Tibial nerve (tissue), 4 donors: ENCODE results near the gene SPSB3. TPM values are rescaled to one million over a fixed set of nuclear protein-coding genes. Genes with fewer than 3 reads are reported as not detected.

ENCODE experiments used
- DNase-seq, 2 donors: peaks; one replicate each; pipeline ENCODE4 v3.0.0-alpha.2; 2019; ENCODE audit warnings: low spot score in 2 of 2
- H3K27ac ChIP-seq, 4 donors: fragments of 200-600 bp; sonication (generic) in 3 of 4; one replicate each; pipeline ENCODE4 v1.5.1; 2017 to 2019; ENCODE audit warnings: mild to moderate bottlenecking in 1 of 4
- H3K27me3 ChIP-seq, 2 donors: fragments of 200-600 bp; sonication (generic) in 1 of 2; one replicate each; pipeline versions ENCODE4 v1.5.1 to v1.6.0; 2017 to 2019
- H3K36me3 ChIP-seq, 3 donors: fragments of 200-600 bp; sonication (generic); one replicate each; pipeline ENCODE4 v1.5.1; 2018 to 2019
- H3K4me1 ChIP-seq, 4 donors: fragments of 200-600 bp; sonication (generic) in 3 of 4; one replicate each; pipeline ENCODE4 v1.5.1; 2017 to 2019
- H3K4me3 ChIP-seq, 4 donors: fragments of 200-600 bp; sonication (generic) in 3 of 4; one replicate each; pipeline ENCODE4 v1.5.1; 2017 to 2019; ENCODE audit warnings: mild to moderate bottlenecking in 1 of 4, moderate library complexity in 1 of 4
- H3K9me3 ChIP-seq, 4 donors: fragments of 200-600 bp; sonication (generic) in 3 of 4; one replicate each; pipeline ENCODE4 v1.5.1; 2017 to 2019
- CTCF ChIP-seq, 5 experiments: fragments of 200-600 bp in 3 of 5; fragments of 450-650 bp in 2 of 5; sonication (generic) in 3 of 5; IDR thresholded peaks; one replicate each; pipeline ENCODE4 v1.5.1; 2016 to 2019; ENCODE audit warnings: antibody characterized with exemption in 5 of 5, mild to moderate bottlenecking in 3 of 5, moderate library complexity in 2 of 5
- EP300 ChIP-seq, 2 donors: sonication (generic); formaldehyde crosslinking; IDR thresholded peaks; one replicate each; pipeline ENCODE4 v1.6.1; 2017; ENCODE audit warnings: antibody characterized with exemption in 2 of 2, mild to moderate bottlenecking in 1 of 2
- POLR2A ChIP-seq, 2 donors: fragments of 450-650 bp; IDR thresholded peaks; one replicate each; pipeline ENCODE4 v1.6.1; 2017; ENCODE audit warnings: antibody characterized with exemption in 2 of 2, mild to moderate bottlenecking in 2 of 2, moderate library complexity in 2 of 2
- WGBS, 2 donors: methylation state at CpG; one replicate each; pipeline ENCODE4 v1.1.5; 2018; 5-methylcytosine and 5-hydroxymethylcytosine counted together
- total RNA-seq, 4 donors: library from RNA; depleted of rRNA; stranded (reverse); fragments of >200 nt; gene quantifications; one replicate each; pipeline ENCODE4 v1.1.0, GENCODE V29; 2016

The SPSB3 gene
- total RNA-seq, 4 donors from 2014 or later = 90.7 to 122 (median 112) TPM

- TF ChIP-seq CTCF (IDR thresholded peaks at IDR 0.05) (no peak), POLR2A (IDR thresholded peaks at IDR 0.05) (no peak), EP300 (IDR thresholded peaks at IDR 0.05) (no peak)
- DNase-seq = no peak
- no peak overlapping the region for H3K4me3 ChIP-seq
- no peak overlapping the region for H3K27ac ChIP-seq
- no peaks in the 10 kb centered on the region for H3K27me3 ChIP-seq
- 87% methylated on average over 41 to 48 of the region's 59 CpGs for WGBS, 2 donors
- peaks cover 0 to 68% (median 6%) of the 10 kb centered on the region in 3 donors for H3K36me3 ChIP-seq
- H3K9me3 ChIP-seq = peaks cover 0 to 1% (median 0%) of the 10 kb centered on the region in 4 donors
- H3K4me1 ChIP-seq = peaks cover 0 to 21% (median 0%) of the 10 kb centered on the region in 4 donors
Observed at GRCh38 chr16:1791943-1792812, 9.8 kb upstream of the SPSB3 start.

GRCh38 chr16:1791256-1791942, 9.0 kb upstream of the SPSB3 start:
- no peak overlapping the region for H3K27ac ChIP-seq
- no peak for DNase-seq
- no peak overlapping the region for H3K4me3 ChIP-seq
- 89 to 94% methylated on average over 11 to 25 of the region's 53 CpGs for WGBS, 2 donors
- no peak for TF ChIP-seq POLR2A (IDR thresholded peaks at IDR 0.05)
- TF ChIP-seq CTCF (IDR thresholded peaks at IDR 0.05) = no peak
- no peak for TF ChIP-seq EP300 (IDR thresholded peaks at IDR 0.05)
- no peaks in the 10 kb centered on the region for H3K27me3 ChIP-seq
- no peaks in the 10 kb centered on the region for H3K9me3 ChIP-seq
- H3K36me3 ChIP-seq = peaks cover 0 to 76% (median 6%) of the 10 kb centered on the region in 3 donors
- H3K4me1 ChIP-seq = peaks cover 0 to 24% (median 0%) of the 10 kb centered on the region in 4 donors

GRCh38 chr16:1790611-1791255, 8.4 kb upstream of the SPSB3 start:
- TF ChIP-seq CTCF (IDR thresholded peaks at IDR 0.05) (no peak), POLR2A (IDR thresholded peaks at IDR 0.05) (no peak), EP300 (IDR thresholded peaks at IDR 0.05) (no peak)
- Histone ChIP-seq H3K27me3 (no peaks in the 10 kb centered on the region), H3K4me3 (no peak overlapping the region), H3K36me3 (peaks cover 0 to 83% (median 6%) of the 10 kb centered on the region in 3 donors), H3K9me3 (no peaks in the 10 kb centered on the region), H3K27ac (no peak overlapping the region), H3K4me1 (peaks cover 0 to 31% (median 0%) of the 10 kb centered on the region in 4 donors)
- WGBS, 2 donors = 86 to 95% methylated on average over 15 to 27 of the region's 44 CpGs
- DNase-seq = no peak

- WGBS, 2 donors = 91 to 93% methylated on average over 13 to 15 of the region's 15 CpGs
- Histone ChIP-seq H3K9me3 (no peaks in the 10 kb centered on the region), H3K4me3 (no peak overlapping the region), H3K4me1 (peaks cover 0 to 36% (median 3%) of the 10 kb centered on the region in 4 donors), H3K27me3 (no peaks in the 10 kb centered on the region), H3K36me3 (peaks cover 0 to 84% (median 6%) of the 10 kb centered on the region in 3 donors), H3K27ac (no peak overlapping the region)
- TF ChIP-seq POLR2A (IDR thresholded peaks at IDR 0.05) (no peak), EP300 (IDR thresholded peaks at IDR 0.05) (no peak), CTCF (IDR thresholded peaks at IDR 0.05) (no peak)
- no peak for DNase-seq
Observed at GRCh38 chr16:1790261-1790610, 7.9 kb upstream of the SPSB3 start.
